Rectal smooth muscle tissue (tissue), 1 donor: Measurements from ENCODE around the gene SBK1.
"Not testable (repeated sequence)": the region's sequence is repeated elsewhere in the genome, so short reads cannot be mapped to it uniquely, and the experiment has no call there.

Source experiments
- H3K27ac ChIP-seq: one replicate; pipeline ENCODE4 v1.7.0; 2013; ENCODE audit warnings: low read depth, low read length, inconsistent platforms
- H3K27me3 ChIP-seq: one replicate; pipeline ENCODE4 v1.7.0; 2013; ENCODE audit warnings: low read length; ENCODE audit not compliant: control insufficient read depth, insufficient read depth
- H3K36me3 ChIP-seq: one replicate; pipeline ENCODE4 v1.7.0; 2013; ENCODE audit warnings: low read length; ENCODE audit not compliant: control insufficient read depth, insufficient read depth
- H3K4me1 ChIP-seq: one replicate; pipeline ENCODE4 v1.7.0; 2013; ENCODE audit warnings: low read length; ENCODE audit not compliant: control insufficient read depth, insufficient read depth
- H3K4me3 ChIP-seq: one replicate; pipeline ENCODE4 v1.7.0; 2013; ENCODE audit warnings: low read length
- H3K9ac ChIP-seq: one replicate; pipeline ENCODE4 v1.7.0; 2013; ENCODE audit warnings: low read length

Gene SBK1

GRCh38 chr16:28316054-28316453 is 23.7 kb downstream of the SBK1 start:
- no peaks in the 10 kb centered on the region for H3K4me1 ChIP-seq
- H3K27me3 ChIP-seq = no peaks in the 10 kb centered on the region
- no peak overlapping the region for H3K4me3 ChIP-seq
- H3K9ac ChIP-seq = no peak overlapping the region
- no peaks in the 10 kb centered on the region for H3K36me3 ChIP-seq
- no peak overlapping the region for H3K27ac ChIP-seq

GRCh38 chr16:28317040-28317880 is 24.9 kb downstream of the SBK1 start:
- H3K27me3 ChIP-seq = no peaks in the 10 kb centered on the region
- H3K9ac ChIP-seq = no peak overlapping the region
- H3K27ac ChIP-seq = no peak overlapping the region
- H3K4me1 ChIP-seq = no peaks in the 10 kb centered on the region
- no peaks in the 10 kb centered on the region for H3K36me3 ChIP-seq
- no peak overlapping the region for H3K4me3 ChIP-seq

GRCh38 chr16:28318042-28318744 is 25.9 kb downstream of the SBK1 start:
- Histone ChIP-seq H3K9ac (no peak overlapping the region), H3K36me3 (no peaks in the 10 kb centered on the region), H3K4me1 (no peaks in the 10 kb centered on the region), H3K27ac (no peak overlapping the region), H3K27me3 (no peaks in the 10 kb centered on the region), H3K4me3 (no peak overlapping the region)

DNA sequence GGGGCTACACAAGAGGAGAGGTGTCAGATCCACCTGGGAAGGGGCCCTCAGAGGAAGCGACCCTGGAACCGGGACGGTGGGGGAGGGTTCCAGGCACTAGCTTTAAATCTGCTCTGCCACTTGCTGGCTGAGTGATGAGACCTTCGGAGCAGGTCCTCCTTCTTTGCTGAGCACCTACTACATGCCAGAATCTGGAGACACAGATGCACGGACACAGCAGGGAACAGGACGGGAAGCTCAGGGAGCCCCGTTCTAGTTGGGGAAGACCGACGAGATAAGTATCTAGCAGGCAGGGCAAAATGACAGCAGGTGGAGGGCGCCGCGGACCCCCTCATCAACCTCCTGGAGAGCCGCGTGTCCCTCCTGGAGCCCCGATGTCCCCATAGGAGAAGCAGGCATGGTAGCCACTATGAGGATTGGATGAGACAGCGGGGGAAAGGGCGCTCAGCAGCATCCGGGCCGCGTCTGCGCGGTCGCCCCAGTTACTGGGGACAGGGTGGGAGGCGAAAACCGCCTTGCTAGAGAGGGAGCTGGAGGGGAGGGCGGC is 27.2 kb downstream of the SBK1 start:
- Histone ChIP-seq H3K27ac (no peak overlapping the region), H3K4me1 (no peaks in the 10 kb centered on the region), H3K9ac (no peak overlapping the region), H3K27me3 (no peaks in the 10 kb centered on the region), H3K36me3 (no peaks in the 10 kb centered on the region), H3K4me3 (no peak overlapping the region)

DNA sequence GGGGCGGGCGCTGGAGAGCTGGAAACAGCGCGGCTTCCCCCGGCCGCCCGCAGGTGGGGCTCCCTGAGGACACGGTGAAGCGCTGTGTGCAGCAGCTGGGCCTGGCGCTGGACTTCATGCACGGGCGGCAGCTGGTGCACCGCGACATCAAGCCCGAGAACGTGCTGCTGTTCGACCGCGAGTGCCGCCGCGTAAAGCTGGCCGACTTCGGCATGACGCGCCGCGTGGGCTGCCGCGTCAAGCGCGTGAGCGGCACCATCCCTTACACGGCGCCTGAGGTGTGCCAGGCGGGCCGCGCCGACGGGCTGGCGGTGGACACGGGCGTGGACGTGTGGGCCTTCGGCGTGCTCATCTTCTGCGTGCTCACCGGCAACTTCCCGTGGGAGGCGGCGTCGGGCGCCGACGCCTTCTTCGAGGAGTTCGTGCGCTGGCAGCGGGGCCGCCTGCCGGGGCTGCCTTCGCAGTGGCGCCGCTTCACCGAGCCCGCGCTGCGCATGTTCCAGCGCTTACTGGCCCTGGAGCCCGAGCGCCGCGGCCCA is 27.8 kb downstream of the SBK1 start:
- Histone ChIP-seq H3K27me3 (no peaks in the 10 kb centered on the region), H3K4me1 (no peaks in the 10 kb centered on the region), H3K27ac (no peak overlapping the region), H3K4me3 (no peak overlapping the region), H3K36me3 (no peaks in the 10 kb centered on the region), H3K9ac (no peak overlapping the region)

DNA sequence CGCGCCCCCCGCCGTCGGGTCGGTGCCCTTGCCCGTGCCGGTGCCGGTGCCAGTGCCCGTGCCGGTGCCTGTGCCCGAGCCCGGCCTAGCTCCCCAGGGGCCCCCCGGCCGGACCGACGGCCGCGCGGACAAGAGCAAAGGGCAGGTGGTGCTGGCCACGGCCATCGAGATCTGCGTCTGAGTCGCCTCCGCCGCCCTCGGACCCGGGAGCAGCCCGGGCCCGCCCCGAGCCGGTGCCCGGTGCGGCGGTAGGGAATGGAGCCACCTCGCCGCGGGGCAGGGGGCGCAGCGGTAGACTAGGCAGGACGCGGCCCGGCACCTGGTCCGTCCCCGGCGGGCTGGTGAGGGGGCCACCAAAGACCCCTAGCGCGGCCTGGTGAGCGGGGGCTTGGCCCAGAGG is 28.4 kb downstream of the SBK1 start:
- Histone ChIP-seq H3K27me3 (no peaks in the 10 kb centered on the region), H3K4me1 (no peaks in the 10 kb centered on the region), H3K27ac (no peak overlapping the region), H3K4me3 (no peak overlapping the region), H3K9ac (no peak overlapping the region), H3K36me3 (no peaks in the 10 kb centered on the region)

DNA sequence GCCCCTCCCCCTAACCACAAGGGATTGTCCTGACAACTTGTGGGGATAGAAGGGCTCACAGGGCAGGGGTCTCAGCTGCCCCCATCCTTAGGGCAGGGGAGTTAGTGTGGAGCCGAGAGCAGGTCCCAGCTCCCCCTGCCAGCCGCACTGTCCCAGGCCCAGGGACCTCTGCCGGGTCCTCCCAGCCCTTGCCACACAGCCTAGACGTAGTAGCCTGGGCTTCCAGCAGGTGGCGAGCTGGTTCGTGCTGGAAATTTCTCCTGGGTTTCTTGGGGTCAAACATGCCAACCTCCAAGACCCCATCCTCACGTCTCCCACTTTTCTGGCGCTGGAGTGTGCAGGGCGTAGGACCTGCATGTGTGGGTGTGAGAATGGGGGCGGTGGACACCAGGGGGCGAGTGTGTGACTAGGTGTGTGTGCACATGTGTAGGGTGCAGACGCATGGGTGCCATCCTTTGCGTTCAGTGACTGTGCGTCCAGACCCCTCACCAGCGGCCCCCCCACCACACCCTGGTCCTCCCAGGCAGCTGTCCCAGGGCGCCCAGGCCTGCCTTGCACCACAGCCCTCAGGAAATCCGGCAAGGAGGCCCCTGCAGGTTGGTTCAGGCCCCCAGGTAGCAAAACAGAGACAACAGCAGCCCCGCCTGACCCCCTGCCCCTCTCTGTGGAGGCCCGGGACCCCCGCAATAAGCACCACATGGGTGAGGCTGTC is 29.5 kb downstream of the SBK1 start:
- H3K9ac ChIP-seq = no peak overlapping the region
- H3K36me3 ChIP-seq = no peaks in the 10 kb centered on the region
- no peaks in the 10 kb centered on the region for H3K4me1 ChIP-seq
- H3K4me3 ChIP-seq = no peak overlapping the region
- no peaks in the 10 kb centered on the region for H3K27me3 ChIP-seq
- no peak overlapping the region for H3K27ac ChIP-seq

DNA sequence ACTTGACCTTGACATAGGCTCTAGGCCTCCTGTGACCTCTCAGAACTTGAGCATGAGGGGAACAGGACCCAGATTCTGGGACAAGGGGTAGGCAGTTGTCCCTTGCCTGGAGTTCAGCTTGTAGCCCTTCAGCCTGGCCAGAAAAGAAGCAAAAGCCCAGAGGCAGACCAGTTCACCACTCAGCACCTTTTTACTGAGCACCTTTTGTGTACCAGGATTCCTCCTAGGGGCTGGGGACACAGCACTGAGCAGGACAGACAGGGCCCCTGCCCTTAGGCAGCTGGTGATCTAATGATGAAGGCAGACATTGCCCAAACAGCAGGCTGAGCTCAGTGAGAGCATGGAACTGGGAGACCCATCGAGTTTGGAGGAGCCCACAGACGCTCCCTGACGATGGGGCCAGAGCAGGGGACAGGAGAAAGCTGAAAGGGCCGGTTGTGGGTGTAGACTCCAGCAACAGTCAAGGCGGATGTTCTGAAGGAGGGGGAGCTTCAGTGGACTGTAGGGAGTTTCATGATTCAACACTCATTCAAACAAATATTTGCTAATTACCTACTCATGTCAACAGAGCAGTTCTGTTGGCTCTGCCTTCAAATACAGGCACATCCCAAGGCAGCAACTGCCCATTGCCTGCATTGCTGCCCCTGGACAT is 32.0 kb downstream of the SBK1 start:
- H3K9ac ChIP-seq = no peak overlapping the region

DNA sequence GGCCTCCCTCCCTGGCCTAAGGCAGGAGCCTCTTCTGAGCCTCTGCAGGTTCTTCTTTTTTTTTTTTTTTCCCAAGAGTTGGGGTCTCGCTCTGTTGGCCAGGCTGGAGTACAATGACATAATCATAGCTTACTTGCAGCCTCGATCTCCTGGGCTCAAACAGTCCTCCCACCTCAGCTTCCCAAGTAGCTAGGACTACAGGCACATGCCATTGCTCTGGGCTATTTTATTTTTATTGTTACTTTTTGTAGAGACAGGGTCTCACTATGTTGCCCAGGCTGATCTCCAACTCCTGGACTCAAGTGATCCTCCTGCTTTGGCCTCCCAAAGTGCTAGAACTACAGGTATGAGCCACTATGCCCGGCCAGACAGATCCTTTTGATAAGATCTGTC is 32.6 kb downstream of the SBK1 start:
- Histone ChIP-seq H3K27ac (no peak overlapping the region), H3K27me3 (no peaks in the 10 kb centered on the region), H3K4me3 (no peak overlapping the region), H3K4me1 (no peaks in the 10 kb centered on the region), H3K36me3 (no peaks in the 10 kb centered on the region), H3K9ac (no peak overlapping the region)

More for the DNA sequence above, 32.0 kb downstream of the SBK1 start:
- Histone ChIP-seq H3K4me3 (no peak overlapping the region), H3K36me3 (no peaks in the 10 kb centered on the region), H3K27me3 (no peaks in the 10 kb centered on the region), H3K4me1 (no peaks in the 10 kb centered on the region), H3K27ac (no peak overlapping the region)

- Histone ChIP-seq H3K4me3 (no peak overlapping the region), H3K9ac (no peak overlapping the region), H3K27me3 (no peaks in the 10 kb centered on the region), H3K36me3 (no peaks in the 10 kb centered on the region), H3K4me1 (no peaks in the 10 kb centered on the region), H3K27ac (no peak overlapping the region)
Measured at GRCh38 chr16:28326881-28327610, 34.7 kb downstream of the SBK1 start.

DNA sequence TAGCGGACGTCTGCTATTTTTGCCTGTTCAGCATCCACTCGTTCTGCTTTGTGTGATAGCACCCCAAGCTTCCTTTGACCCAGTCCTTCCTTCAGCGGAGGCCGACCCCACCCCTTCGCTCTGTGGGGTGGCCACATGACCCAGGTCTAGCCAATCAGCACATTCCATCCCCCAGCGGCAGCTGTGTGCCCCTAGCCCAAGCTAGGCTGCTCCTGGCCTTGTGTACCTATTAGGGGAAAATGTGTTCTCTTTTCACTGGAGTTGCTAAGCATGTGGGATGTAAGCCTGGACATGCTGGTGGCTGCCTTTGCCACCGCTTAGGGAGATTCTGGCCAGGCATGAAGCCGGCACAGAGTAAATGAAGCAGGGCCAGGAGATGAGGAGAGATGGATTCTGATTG is 37.9 kb downstream of the SBK1 start:
- H3K27ac ChIP-seq, H3K36me3 ChIP-seq, H3K4me3 ChIP-seq, H3K9ac ChIP-seq, H3K27me3 ChIP-seq, H3K4me1 ChIP-seq: not testable (repeated sequence)
